Measurements from ENCODE around the gene POLR1A. TPM values are rescaled to one million over a fixed set of nuclear protein-coding genes. Genes with fewer than 3 reads are reported as not detected.

POLR1A gene
- total and polyA plus RNA-seq, 2 experiments from 2014 or later = 6.3 to 19.0 TPM

- 82% methylated on average over 2 of the region's 2 CpGs for WGBS (ENCODE audit: low lambda C conversion rate, missing lambda C conversion rate)
- H3K36me3 ChIP-seq (replicated peaks; ENCODE audit: insufficient read depth, low read depth) = no peaks in the 10 kb centered on the region
- H3K27me3 ChIP-seq = no peaks in the 10 kb centered on the region
- H4K20me1 ChIP-seq (ENCODE audit: insufficient read depth, poor library complexity, severe bottlenecking) = no peaks in the 10 kb centered on the region
- TF ChIP-seq EZH2 (IDR thresholded peaks at IDR 0.05; ENCODE audit: borderline replicate concordance) (no peak), EZH2phosphoT487 (IDR thresholded peaks at IDR 0.05; ENCODE audit: low read depth, severe bottlenecking, unreplicated experiment) (no peak), CTCF (IDR thresholded peaks at IDR 0.05; ENCODE audit: poor library complexity) (no peak)
- no peak for DNase-seq (ENCODE audit: low spot score)
- H3K9me2 ChIP-seq (replicated peaks; ENCODE audit: insufficient read depth) = no peaks in the 10 kb centered on the region
- no peak overlapping the region for H2AFZ ChIP-seq
- H3K27ac ChIP-seq = no peak overlapping the region
- no peaks in the 10 kb centered on the region for H3K79me2 ChIP-seq
- no peaks in the 10 kb centered on the region for H3K9me3 ChIP-seq (ENCODE audit: low read depth)
- peaks cover 4% of the 10 kb centered on the region for H3K4me1 ChIP-seq (ENCODE audit: insufficient read depth)
- H3K4me2 ChIP-seq = no peak overlapping the region
- H3K4me3 ChIP-seq = no peak overlapping the region
Observed at GRCh38 chr2:85984788-85985187, 120.9 kb downstream of the POLR1A start.

GRCh38 chr2:85983766-85984165, 121.9 kb downstream of the POLR1A start:
- H3K9me2 ChIP-seq (replicated peaks; ENCODE audit: insufficient read depth) = no peaks in the 10 kb centered on the region
- no peak overlapping the region for H3K27ac ChIP-seq
- H3K4me2 ChIP-seq = no peak overlapping the region

GRCh38 chr2:85981579-85982247, 124.0 kb downstream of the POLR1A start:
- no peaks in the 10 kb centered on the region for H3K36me3 ChIP-seq (replicated peaks; ENCODE audit: insufficient read depth, low read depth)
- TF ChIP-seq EZH2 (IDR thresholded peaks at IDR 0.05; ENCODE audit: borderline replicate concordance) (no peak), EZH2phosphoT487 (IDR thresholded peaks at IDR 0.05; ENCODE audit: low read depth, severe bottlenecking, unreplicated experiment) (no peak), CTCF (IDR thresholded peaks at IDR 0.05; ENCODE audit: poor library complexity) (no peak)
- DNase-seq (ENCODE audit: low spot score) = no peak
- H2AFZ ChIP-seq = no peak overlapping the region
- H4K20me1 ChIP-seq (ENCODE audit: insufficient read depth, poor library complexity, severe bottlenecking) = no peaks in the 10 kb centered on the region
- 85% methylated on average over 12 of the region's 12 CpGs for WGBS (ENCODE audit: low lambda C conversion rate, missing lambda C conversion rate)
- H3K27ac ChIP-seq = no peak overlapping the region
- H3K79me2 ChIP-seq = no peaks in the 10 kb centered on the region
- H3K9me2 ChIP-seq (replicated peaks; ENCODE audit: insufficient read depth) = no peaks in the 10 kb centered on the region
- H3K27me3 ChIP-seq = no peaks in the 10 kb centered on the region
- H3K4me2 ChIP-seq = no peak overlapping the region
- H3K4me3 ChIP-seq = no peak overlapping the region
- no peaks in the 10 kb centered on the region for H3K9me3 ChIP-seq (ENCODE audit: low read depth)
- H3K4me1 ChIP-seq (ENCODE audit: insufficient read depth) = no peaks in the 10 kb centered on the region

More at GRCh38 chr2:85983766-85984165, 121.9 kb downstream of the POLR1A start:
- Histone ChIP-seq H4K20me1 (ENCODE audit: insufficient read depth, poor library complexity, severe bottlenecking) (no peaks in the 10 kb centered on the region), H2AFZ (no peak overlapping the region), H3K36me3 (replicated peaks; ENCODE audit: insufficient read depth, low read depth) (no peaks in the 10 kb centered on the region), H3K79me2 (no peaks in the 10 kb centered on the region), H3K27me3 (no peaks in the 10 kb centered on the region), H3K4me1 (ENCODE audit: insufficient read depth) (peaks cover 4% of the 10 kb centered on the region), H3K4me3 (no peak overlapping the region), H3K9me3 (ENCODE audit: low read depth) (no peaks in the 10 kb centered on the region)
- no peak for DNase-seq (ENCODE audit: low spot score)
- TF ChIP-seq CTCF (IDR thresholded peaks at IDR 0.05; ENCODE audit: poor library complexity) = no peak
- TF ChIP-seq EZH2phosphoT487 (IDR thresholded peaks at IDR 0.05; ENCODE audit: low read depth, severe bottlenecking, unreplicated experiment) = no peak
- no peak for TF ChIP-seq EZH2 (IDR thresholded peaks at IDR 0.05; ENCODE audit: borderline replicate concordance)
- WGBS (ENCODE audit: low lambda C conversion rate, missing lambda C conversion rate) = 84% methylated on average over 6 of the region's 6 CpGs
